Measurements from ENCODE around the gene BCR.

The BCR gene

DNA sequence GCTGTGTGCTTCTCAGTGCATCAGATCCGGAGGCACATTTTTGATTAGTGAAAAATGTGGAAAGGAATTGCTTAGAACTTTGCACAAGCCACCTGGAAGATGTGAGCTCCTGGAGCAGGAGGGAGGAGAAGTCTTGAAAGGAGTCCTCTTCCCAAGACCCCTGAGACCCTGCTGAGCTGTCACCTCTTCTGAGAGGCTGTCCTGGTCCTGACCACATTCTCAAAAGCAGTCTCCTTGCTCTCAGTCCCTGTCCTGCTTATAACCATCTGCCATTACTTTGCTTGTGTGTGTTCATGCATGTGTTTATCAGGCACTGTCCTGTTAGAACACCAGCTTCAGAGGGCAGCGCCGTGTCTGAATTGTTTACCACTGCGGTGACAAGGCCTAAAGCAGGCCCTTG, 86.5 kb downstream of the BCR start:
- ChIA-PET POLR2A (no interaction called here), CTCF (interaction anchor here (1.7 to 5.0 kb wide), 2 partner anchors 15 to 311 kb away, joined by 3 to 32 read pairs; no protein-coding TSS in a partner anchor)
- no peak for DNase-seq (ENCODE audit: extremely low spot score)
- TF ChIP-seq, protein P1, sequence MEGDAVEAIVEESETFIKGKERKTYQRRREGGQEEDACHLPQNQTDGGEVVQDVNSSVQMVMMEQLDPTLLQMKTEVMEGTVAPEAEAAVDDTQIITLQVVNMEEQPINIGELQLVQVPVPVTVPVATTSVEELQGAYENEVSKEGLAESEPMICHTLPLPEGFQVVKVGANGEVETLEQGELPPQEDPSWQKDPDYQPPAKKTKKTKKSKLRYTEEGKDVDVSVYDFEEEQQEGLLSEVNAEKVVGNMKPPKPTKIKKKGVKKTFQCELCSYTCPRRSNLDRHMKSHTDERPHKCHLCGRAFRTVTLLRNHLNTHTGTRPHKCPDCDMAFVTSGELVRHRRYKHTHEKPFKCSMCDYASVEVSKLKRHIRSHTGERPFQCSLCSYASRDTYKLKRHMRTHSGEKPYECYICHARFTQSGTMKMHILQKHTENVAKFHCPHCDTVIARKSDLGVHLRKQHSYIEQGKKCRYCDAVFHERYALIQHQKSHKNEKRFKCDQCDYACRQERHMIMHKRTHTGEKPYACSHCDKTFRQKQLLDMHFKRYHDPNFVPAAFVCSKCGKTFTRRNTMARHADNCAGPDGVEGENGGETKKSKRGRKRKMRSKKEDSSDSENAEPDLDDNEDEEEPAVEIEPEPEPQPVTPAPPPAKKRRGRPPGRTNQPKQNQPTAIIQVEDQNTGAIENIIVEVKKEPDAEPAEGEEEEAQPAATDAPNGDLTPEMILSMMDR (IDR thresholded peaks at IDR 0.05; ENCODE audit: control extremely low read depth, extremely low read depth, low read depth, missing control alignments): no peak

DNA sequence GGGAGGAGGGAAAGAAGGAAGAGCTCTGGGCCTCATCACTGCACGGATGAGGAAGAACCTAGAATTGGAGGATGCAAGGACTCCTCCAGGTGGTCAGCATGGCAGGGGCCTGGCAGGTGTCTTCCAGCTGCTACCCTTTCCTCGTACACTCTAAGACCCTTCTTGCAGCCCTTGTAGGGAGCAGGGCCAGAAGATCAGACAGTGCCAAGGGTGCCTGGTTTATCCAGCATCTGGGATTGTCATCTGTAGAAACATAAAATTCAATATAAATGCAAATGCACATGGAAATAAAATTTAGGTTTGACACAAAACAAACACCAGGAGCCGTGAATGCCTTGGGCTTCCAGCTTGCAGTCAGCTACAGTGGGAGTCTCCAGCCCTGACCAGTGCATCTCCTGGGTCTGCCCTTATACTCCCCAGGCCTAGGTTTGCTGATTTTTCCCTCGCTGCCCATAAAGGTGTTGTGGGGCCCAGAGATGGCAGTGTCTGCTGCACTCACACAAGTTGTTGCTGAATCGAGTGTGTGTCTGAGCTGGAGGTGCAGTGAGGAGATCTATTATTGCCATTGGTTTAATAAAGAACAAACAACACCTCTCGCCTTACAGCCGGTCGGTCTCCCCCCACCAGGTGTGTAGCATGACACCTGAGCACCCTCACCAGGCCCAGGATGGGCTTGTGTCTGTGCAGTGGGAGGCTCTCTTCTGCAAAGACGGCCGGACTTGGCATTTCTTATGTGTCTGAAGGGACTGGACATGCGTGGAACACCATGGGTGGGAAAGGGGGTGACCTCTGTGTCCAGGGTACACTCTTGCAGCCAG, 87.1 kb downstream of the BCR start:
- ChIA-PET POLR2A (no interaction called here), CTCF (interaction anchor here (1.0 to 5.0 kb wide), 3 partner anchors 15 to 311 kb away, joined by 3 to 32 read pairs (median 4); no protein-coding TSS in a partner anchor)
- DNase-seq (ENCODE audit: extremely low spot score): no peak
- TF ChIP-seq, protein P1 (IDR thresholded peaks at IDR 0.05; ENCODE audit: control extremely low read depth, extremely low read depth, low read depth, missing control alignments): no peak

DNA sequence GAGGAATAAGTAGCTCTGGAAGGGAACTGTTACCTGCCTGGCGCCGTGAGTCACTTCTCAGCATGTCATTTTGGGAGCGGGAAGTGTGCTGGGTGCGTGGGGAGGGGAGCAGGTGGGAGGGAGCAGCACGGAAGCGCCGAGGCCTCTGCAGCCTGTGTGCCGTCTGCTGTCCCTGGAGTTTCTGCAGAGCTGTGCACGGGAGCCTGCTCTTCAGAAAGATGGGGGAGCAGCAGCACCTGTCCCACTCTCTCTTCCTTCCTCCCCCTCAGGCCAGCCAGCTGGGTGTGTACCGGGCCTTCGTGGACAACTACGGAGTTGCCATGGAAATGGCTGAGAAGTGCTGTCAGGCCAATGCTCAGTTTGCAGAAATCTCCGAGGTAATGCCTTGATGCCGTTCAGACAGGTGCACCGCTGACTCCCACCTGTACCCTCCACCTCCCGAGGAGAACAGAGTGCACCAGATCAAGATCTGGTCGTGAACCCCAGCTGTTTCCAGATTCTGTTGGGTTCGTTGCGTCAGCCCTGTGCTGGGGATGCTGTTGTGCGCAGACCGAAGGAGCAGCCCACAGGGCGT, 87.9 kb downstream of the BCR start:
- TF ChIP-seq, protein P1 (IDR thresholded peaks at IDR 0.05; ENCODE audit: control extremely low read depth, extremely low read depth, low read depth, missing control alignments): no peak
- ChIA-PET POLR2A (no interaction called here), CTCF (interaction anchor here (1.0 to 5.0 kb wide), 2 partner anchors 14 to 309 kb away, joined by 4 to 32 read pairs; no protein-coding TSS in a partner anchor)
- DNase-seq (ENCODE audit: extremely low spot score): no peak

DNA sequence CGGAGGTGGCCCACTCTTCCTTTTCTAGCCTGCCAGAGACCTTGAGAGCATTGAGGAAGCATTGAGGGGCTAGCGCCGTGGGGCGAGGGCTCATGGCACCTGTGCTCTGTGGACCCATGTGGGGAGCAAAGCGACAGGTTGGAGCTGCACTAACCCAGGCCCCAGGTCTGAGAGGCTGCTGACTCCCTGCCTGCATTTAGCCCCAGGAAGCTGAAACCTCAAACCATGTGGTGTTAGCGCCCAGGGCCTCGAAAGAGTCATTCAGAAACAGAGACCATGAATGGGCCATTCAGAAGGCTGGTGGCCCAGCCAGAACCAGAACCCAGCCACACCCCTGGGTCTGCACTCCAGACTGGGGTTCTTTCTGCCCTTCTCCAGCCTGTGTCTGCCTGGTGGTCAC, 88.6 kb downstream of the BCR start:
- POLR2A ChIA-PET: no interaction called here
- TF ChIP-seq, protein P1 (IDR thresholded peaks at IDR 0.05; ENCODE audit: control extremely low read depth, extremely low read depth, low read depth, missing control alignments): no peak
- CTCF ChIA-PET: interaction anchor here (1.0 to 5.0 kb wide), 3 partner anchors 10 to 310 kb away, joined by 3 to 32 read pairs (median 4); no protein-coding TSS in a partner anchor
- peak; percentile 55 for DNase-seq (ENCODE audit: extremely low spot score)

DNA sequence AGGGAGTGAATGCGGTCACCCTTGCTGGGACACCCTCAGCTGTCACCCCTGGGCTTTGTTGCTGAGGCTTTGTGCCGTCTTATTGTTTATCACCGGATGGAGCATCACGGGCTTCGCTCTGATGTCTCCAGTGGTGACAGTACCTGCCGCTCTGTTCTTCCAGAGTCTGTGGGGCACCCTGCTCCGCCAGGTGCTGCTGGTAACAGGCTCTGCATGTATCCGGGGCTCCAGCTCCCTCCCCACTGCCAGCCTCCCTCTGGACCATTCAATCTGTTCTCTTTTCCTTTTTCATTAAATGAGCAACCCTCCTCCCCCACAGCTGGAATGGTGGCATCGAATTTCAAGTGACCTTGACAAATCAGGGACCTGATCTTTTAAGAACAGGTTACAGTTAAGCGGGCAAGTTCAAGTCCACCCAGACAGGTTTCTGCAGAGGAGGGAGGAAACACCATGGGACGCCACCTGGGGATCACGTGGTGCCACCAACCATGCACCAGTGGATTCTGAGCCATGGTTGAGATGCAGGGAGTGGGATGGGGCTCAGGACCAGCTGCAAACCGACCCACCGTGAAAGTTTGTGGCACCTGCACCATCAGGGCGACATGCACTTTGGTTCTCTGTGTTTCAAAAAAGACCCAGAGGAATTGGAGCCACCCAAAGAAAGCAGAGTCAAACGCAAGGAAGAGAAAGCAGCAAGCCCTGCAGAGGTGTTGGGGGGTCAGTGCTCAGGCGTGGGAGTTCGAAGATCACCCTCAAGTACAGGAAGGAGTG, 89.3 kb downstream of the BCR start:
- TF ChIP-seq, protein P1 (IDR thresholded peaks at IDR 0.05; ENCODE audit: control extremely low read depth, extremely low read depth, low read depth, missing control alignments): no peak
- CTCF ChIA-PET: interaction anchor here (1.1 to 5.0 kb wide), 2 partner anchors 9 to 12 kb away, joined by 3 to 32 read pairs; no protein-coding TSS in a partner anchor
- POLR2A ChIA-PET: no interaction called here

DNA sequence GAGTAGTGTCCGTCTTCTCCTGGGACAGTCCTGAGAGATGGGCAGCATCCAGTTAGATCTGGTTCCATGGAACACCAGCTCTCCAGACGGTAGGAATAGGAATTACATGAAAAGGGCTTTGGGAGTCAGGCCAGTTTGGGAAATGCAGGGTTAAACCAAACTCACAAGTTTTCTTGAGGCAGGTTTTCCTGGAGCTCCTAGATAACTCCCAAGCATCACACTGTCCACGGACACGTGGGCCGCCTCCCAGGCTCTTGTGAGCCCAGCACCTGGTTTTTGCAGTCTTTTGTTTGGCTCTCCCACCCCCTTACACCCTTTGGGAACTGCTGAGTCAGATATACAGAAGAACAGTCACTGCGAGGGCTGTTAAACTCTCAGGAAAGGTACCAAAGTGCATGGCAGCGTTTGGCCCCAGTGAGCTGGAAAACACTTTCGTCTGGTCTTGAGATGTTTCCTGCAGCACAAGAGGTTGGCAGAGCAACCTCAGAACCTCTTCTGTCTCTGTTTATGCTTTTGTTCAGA, 90.0 kb downstream of the BCR start:
- POLR2A ChIA-PET: no interaction called here
- CTCF ChIA-PET: interaction anchor here (1.0 to 5.0 kb wide), 3 partner anchors 9 to 20 kb away, joined by 3 to 32 read pairs (median 3); no protein-coding TSS in a partner anchor
- no peak for DNase-seq (ENCODE audit: extremely low spot score)
- TF ChIP-seq, protein P1 (IDR thresholded peaks at IDR 0.05; ENCODE audit: control extremely low read depth, extremely low read depth, low read depth, missing control alignments): no peak

More for the DNA sequence above, 89.3 kb downstream of the BCR start:
- DNase-seq (ENCODE audit: extremely low spot score): peak; percentile 49

Data from GM10248 (cell line).